D721Med (cell line): Measurements from ENCODE around the gene TLX1.

Experiments used
- DNase-seq: peaks from one replicate; pipeline ENCODE4 v3.0.0; 2011; ENCODE audit warnings: low spot score; ENCODE audit not compliant: insufficient read length
- FAIRE-seq: peaks from 2 replicates; lab custom pipeline; 2011; peaks lifted over from hg19 to GRCh38; lab: Jason Lieb, UNC
- TF ChIP-seq, protein P1 (sequence below): IDR thresholded peaks from 2 replicates; pipeline ENCODE4 v1.5.1; 2012; ENCODE audit warnings: mild to moderate bottlenecking, control low read depth; ENCODE audit not compliant: insufficient read depth; ENCODE audit errors: missing control alignments

TLX1 gene

DNA sequence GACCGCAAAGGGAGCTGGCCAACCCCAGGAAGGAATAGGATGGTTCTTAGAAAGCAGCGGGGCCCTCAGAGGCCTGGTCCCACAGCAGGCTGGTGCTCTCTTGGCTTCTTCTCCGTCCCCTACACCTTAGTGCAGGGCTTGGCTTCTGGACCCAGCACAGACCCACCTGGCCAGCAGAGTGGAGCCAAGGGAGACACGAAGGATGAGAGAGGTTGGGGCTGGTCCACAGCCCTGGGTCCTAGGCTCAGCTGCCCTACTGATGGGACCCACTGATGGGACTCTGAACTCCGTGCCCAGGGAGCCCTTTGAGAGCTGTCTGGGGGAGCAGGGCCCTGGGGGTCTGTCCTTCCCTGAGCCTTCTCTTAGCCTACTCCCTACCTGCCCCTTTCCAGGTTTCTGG lies 6.2 kb upstream of the TLX1 start:
- FAIRE-seq: no peak
- TF ChIP-seq, protein P1, sequence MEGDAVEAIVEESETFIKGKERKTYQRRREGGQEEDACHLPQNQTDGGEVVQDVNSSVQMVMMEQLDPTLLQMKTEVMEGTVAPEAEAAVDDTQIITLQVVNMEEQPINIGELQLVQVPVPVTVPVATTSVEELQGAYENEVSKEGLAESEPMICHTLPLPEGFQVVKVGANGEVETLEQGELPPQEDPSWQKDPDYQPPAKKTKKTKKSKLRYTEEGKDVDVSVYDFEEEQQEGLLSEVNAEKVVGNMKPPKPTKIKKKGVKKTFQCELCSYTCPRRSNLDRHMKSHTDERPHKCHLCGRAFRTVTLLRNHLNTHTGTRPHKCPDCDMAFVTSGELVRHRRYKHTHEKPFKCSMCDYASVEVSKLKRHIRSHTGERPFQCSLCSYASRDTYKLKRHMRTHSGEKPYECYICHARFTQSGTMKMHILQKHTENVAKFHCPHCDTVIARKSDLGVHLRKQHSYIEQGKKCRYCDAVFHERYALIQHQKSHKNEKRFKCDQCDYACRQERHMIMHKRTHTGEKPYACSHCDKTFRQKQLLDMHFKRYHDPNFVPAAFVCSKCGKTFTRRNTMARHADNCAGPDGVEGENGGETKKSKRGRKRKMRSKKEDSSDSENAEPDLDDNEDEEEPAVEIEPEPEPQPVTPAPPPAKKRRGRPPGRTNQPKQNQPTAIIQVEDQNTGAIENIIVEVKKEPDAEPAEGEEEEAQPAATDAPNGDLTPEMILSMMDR: no peak

DNA sequence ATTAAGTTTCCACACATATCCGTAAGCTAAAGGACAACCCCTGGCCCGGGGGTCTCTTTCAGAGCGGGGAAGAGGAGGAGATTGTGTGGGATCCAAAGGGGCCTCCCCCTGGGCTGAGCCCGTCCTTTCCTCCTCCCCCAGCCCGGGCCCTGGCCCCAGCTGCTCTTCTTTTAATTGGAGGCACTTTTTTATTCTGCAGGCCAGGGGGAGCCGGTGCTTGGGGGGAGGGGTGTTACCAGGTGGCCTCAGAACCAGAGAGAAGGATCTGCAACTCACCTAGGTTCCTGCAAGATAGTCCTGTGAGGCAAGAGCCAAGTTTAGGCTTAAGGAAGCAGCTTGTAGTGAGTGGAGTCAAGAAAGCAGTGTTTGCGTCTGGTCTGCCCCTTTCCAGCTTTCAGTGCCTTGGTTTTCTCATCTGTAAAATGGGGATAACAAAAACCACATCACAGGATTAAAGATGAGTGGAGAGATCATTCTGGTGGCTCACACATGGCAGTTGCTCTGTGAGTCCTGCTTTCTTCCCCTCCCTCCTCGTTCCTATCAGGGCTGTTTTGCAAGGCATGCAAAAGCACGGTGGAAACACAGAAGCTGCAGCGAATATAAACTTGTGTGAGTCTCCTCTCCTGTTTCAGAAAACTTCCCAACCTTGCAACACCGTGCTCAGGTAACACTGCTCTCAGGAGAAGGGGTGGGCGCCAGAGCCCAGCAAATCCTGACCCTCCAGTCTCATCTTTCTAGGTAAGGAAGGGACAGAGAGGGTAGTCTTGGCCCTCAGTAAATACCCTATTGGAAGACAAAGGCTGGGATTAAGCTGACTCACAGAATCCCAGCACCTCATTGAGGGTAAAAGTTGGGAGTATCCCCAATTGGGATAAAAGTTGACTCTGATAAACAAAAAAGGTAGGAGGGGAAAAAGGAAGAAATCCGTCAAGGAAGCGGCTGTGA lies 4.1 kb upstream of the TLX1 start:
- no peak for DNase-seq
- TF ChIP-seq, protein P1: no peak
- no peak for FAIRE-seq

More for the DNA sequence above, 6.2 kb upstream of the TLX1 start:
- DNase-seq: no peak

- no peak for FAIRE-seq
- no peak for DNase-seq
- TF ChIP-seq, protein P1: no peak
Observed at GRCh38 chr10:101130141-101130540, 959 bp upstream of the TLX1 start.

- FAIRE-seq: no peak
- TF ChIP-seq, protein P1: no peak
- DNase-seq: no peak
Observed at GRCh38 chr10:101131962-101132635, 999 bp downstream of the TLX1 start.

DNA sequence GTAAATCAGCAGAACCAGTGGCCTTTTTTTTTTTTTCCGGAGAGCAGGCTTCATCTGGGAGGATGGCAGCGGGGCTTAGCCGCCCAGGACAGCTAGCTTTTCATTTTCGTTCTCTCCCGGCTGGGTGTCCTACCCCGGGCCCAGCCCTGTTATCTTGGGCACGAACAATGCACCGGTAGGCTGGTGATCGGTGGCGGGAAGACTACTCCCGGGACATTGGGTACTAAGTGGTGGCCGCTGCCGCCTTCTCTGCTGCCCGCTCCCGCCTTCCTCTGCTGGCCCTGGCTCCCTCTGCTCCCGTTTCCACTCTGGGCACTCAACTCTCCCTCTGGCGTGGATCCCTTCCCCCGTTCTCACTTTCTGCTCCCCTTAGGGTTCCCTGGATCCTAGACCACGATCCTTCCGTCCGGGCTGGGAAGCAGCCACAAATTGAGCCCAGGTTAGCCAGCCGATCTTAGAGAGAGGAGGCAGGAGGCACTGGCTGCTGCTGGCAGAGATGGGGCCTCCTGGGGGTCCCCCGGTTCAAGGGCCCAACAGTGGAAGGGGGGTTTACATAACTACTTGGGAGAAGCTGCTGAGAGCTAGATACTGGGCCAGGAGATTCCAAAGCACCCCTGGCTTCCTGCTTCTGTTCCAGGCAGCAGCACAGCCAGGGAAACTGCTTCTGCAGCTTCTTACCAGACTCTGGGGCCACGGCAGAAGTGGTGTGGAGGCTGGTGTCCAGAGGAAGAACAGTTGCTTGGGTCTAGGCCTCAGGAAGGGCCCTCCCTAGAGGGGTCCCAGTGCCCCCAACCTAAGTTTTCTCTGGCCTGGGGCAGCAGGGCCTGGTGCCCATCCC lies 1.8 kb downstream of the TLX1 start:
- FAIRE-seq: no peak
- TF ChIP-seq, protein P1: no peak
- no peak for DNase-seq

- FAIRE-seq (no peak), DNase-seq (no peak)
- TF ChIP-seq, protein P1: no peak
Observed at GRCh38 chr10:101133489-101134298, 2.6 kb downstream of the TLX1 start.
